ENCODE measurements around the gene FBN2. TPM values are rescaled to one million over a fixed set of nuclear protein-coding genes. Genes with fewer than 3 reads are reported as not detected.

The FBN2 gene
- total and polyA plus RNA-seq, 2 experiments from 2014 or later = 41.0 to 143 TPM

DNA sequence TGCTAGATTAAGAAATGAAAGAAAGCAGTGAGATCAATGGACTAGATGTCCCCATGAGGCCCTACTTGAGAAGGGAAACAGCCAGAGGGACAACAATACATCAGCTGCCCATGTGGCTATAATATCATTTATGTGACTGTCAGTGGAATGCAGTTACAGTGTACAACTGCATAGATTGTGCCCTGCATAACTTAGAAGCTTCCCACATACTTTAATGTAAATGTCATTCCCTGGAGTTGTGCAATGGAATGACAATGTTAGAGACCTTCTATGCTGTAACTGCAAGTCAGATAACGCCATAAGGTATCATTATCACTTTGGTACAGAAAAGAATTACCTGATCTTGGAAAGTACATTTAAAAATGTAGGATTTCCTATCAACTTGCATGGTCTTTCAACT lies 67.4 kb downstream of the FBN2 start:
- H3K9me2 ChIP-seq (replicated peaks; ENCODE audit: insufficient read depth) = no peaks in the 10 kb centered on the region
- 91% methylated on average over 1 of the region's 1 CpG for WGBS (ENCODE audit: low lambda C conversion rate, missing lambda C conversion rate)
- TF ChIP-seq EZH2 (IDR thresholded peaks at IDR 0.05; ENCODE audit: borderline replicate concordance) (no peak), CTCF (IDR thresholded peaks at IDR 0.05; ENCODE audit: poor library complexity) (no peak), EZH2phosphoT487 (IDR thresholded peaks at IDR 0.05; ENCODE audit: low read depth, severe bottlenecking, unreplicated experiment) (no peak)
- no peak overlapping the region for H3K27ac ChIP-seq
- H4K20me1 ChIP-seq (ENCODE audit: insufficient read depth, poor library complexity, severe bottlenecking) = no peaks in the 10 kb centered on the region
- DNase-seq (ENCODE audit: low spot score) = no peak
- no peak overlapping the region for H3K4me3 ChIP-seq
- H3K4me1 ChIP-seq (ENCODE audit: insufficient read depth) = no peaks in the 10 kb centered on the region
- H3K9me3 ChIP-seq (ENCODE audit: low read depth) = no peaks in the 10 kb centered on the region
- H3K79me2 ChIP-seq = no peaks in the 10 kb centered on the region
- H2AFZ ChIP-seq = no peak overlapping the region
- H3K27me3 ChIP-seq = no peaks in the 10 kb centered on the region
- no peaks in the 10 kb centered on the region for H3K36me3 ChIP-seq (replicated peaks; ENCODE audit: insufficient read depth, low read depth)
- H3K4me2 ChIP-seq = no peak overlapping the region

- H3K4me2 ChIP-seq = no peak overlapping the region
- H3K4me3 ChIP-seq = no peak overlapping the region
- H3K27me3 ChIP-seq = no peaks in the 10 kb centered on the region
- no peak for DNase-seq (ENCODE audit: low spot score)
- no peaks in the 10 kb centered on the region for H3K9me3 ChIP-seq (ENCODE audit: low read depth)
- H3K79me2 ChIP-seq = no peaks in the 10 kb centered on the region
- WGBS (ENCODE audit: low lambda C conversion rate, missing lambda C conversion rate) = 89% methylated on average over 2 of the region's 2 CpGs
- no peak overlapping the region for H3K27ac ChIP-seq
- no peaks in the 10 kb centered on the region for H4K20me1 ChIP-seq (ENCODE audit: insufficient read depth, poor library complexity, severe bottlenecking)
- H3K36me3 ChIP-seq (replicated peaks; ENCODE audit: insufficient read depth, low read depth) = no peaks in the 10 kb centered on the region
- no peaks in the 10 kb centered on the region for H3K4me1 ChIP-seq (ENCODE audit: insufficient read depth)
- TF ChIP-seq EZH2 (IDR thresholded peaks at IDR 0.05; ENCODE audit: borderline replicate concordance) (no peak), CTCF (IDR thresholded peaks at IDR 0.05; ENCODE audit: poor library complexity) (no peak), EZH2phosphoT487 (IDR thresholded peaks at IDR 0.05; ENCODE audit: low read depth, severe bottlenecking, unreplicated experiment) (no peak)
- H3K9me2 ChIP-seq (replicated peaks; ENCODE audit: insufficient read depth) = no peaks in the 10 kb centered on the region
- H2AFZ ChIP-seq = no peak overlapping the region
Observed at GRCh38 chr5:128469912-128470311, 68.1 kb downstream of the FBN2 start.

DNA sequence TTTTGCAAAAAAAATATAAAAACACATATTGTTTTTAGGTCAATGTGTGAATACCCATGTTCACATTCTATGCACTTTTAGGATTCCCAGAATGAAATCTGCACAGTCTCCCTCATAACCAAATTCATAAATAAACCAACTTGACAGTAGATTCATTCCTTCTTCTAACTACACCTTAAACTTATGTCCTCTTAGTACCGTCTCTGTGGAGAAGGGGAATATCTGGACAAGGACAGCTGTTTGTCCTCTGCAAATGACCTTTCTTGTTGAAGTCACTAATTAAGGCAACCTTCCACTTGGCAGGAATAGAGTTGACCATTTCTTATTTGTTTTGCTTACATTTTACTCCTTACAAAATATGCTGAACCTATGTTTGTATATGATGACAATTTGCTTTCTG lies 71.1 kb downstream of the FBN2 start:
- DNase-seq (ENCODE audit: low spot score) = no peak
- Histone ChIP-seq H3K9me3 (ENCODE audit: low read depth) (no peaks in the 10 kb centered on the region), H2AFZ (no peak overlapping the region), H3K79me2 (no peaks in the 10 kb centered on the region), H3K4me2 (no peak overlapping the region), H3K4me3 (no peak overlapping the region), H3K4me1 (ENCODE audit: insufficient read depth) (no peaks in the 10 kb centered on the region), H3K36me3 (replicated peaks; ENCODE audit: insufficient read depth, low read depth) (no peaks in the 10 kb centered on the region), H3K9me2 (replicated peaks; ENCODE audit: insufficient read depth) (no peaks in the 10 kb centered on the region), H3K27me3 (no peaks in the 10 kb centered on the region), H4K20me1 (ENCODE audit: insufficient read depth, poor library complexity, severe bottlenecking) (no peaks in the 10 kb centered on the region), H3K27ac (no peak overlapping the region)
- no peak for TF ChIP-seq EZH2phosphoT487 (IDR thresholded peaks at IDR 0.05; ENCODE audit: low read depth, severe bottlenecking, unreplicated experiment)
- no peak for TF ChIP-seq CTCF (IDR thresholded peaks at IDR 0.05; ENCODE audit: poor library complexity)
- no peak for TF ChIP-seq EZH2 (IDR thresholded peaks at IDR 0.05; ENCODE audit: borderline replicate concordance)
- WGBS (ENCODE audit: low lambda C conversion rate, missing lambda C conversion rate) = 60% methylated on average over 1 of the region's 1 CpG

DNA sequence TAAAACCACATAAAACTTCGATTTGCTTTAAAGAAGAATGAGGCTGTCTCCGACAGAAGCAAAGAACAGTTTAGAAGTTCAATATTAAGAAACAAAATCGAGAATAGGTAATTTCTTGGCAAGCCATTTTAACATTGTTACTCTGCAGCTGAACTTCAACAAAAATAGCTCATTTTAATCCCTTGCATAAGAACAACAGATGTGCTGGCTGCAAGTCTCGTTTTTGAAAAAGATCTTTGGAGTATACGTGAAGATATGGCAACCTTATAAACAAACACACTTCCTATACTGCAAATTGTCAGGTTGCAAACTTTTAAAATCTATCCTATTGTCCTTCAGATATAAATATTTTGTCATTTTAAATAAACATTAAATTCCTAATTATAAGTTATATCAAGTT lies 71.5 kb downstream of the FBN2 start:
- H3K9me3 ChIP-seq (ENCODE audit: low read depth) = no peaks in the 10 kb centered on the region
- no peaks in the 10 kb centered on the region for H3K36me3 ChIP-seq (replicated peaks; ENCODE audit: insufficient read depth, low read depth)
- no peak for TF ChIP-seq EZH2phosphoT487 (IDR thresholded peaks at IDR 0.05; ENCODE audit: low read depth, severe bottlenecking, unreplicated experiment)
- TF ChIP-seq CTCF (IDR thresholded peaks at IDR 0.05; ENCODE audit: poor library complexity) = no peak
- no peak for TF ChIP-seq EZH2 (IDR thresholded peaks at IDR 0.05; ENCODE audit: borderline replicate concordance)
- H3K27me3 ChIP-seq = no peaks in the 10 kb centered on the region
- H4K20me1 ChIP-seq (ENCODE audit: insufficient read depth, poor library complexity, severe bottlenecking) = no peaks in the 10 kb centered on the region
- no peak overlapping the region for H2AFZ ChIP-seq
- DNase-seq (ENCODE audit: low spot score) = no peak
- no peaks in the 10 kb centered on the region for H3K4me1 ChIP-seq (ENCODE audit: insufficient read depth)
- no peaks in the 10 kb centered on the region for H3K79me2 ChIP-seq
- no peaks in the 10 kb centered on the region for H3K9me2 ChIP-seq (replicated peaks; ENCODE audit: insufficient read depth)
- no peak overlapping the region for H3K27ac ChIP-seq
- WGBS (ENCODE audit: low lambda C conversion rate, missing lambda C conversion rate) = 71% methylated on average over 5 of the region's 5 CpGs
- H3K4me2 ChIP-seq = no peak overlapping the region
- H3K4me3 ChIP-seq = no peak overlapping the region
